ENCODE data around the gene CMSS1.

CMSS1 gene

GRCh38 chr3:100122321-100122720, 304.7 kb downstream of the CMSS1 start:
- TF ChIP-seq CTCF (IDR thresholded peaks at IDR 0.05; ENCODE audit: low read depth, low read length): no peak
- H3K4me3 ChIP-seq (replicated peaks in 1 of 2; ENCODE audit: low read depth in 2 of 2, low read length in 2 of 2): no peak overlapping the region
- no peak for DNase-seq (ENCODE audit: low read depth in 2 of 2)

GRCh38 chr3:100123112-100123511, 305.4 kb downstream of the CMSS1 start:
- H3K4me3 ChIP-seq (replicated peaks in 1 of 2; ENCODE audit: low read depth in 2 of 2, low read length in 2 of 2): no peak overlapping the region
- DNase-seq (ENCODE audit: low read depth in 2 of 2): no peak
- no peak for TF ChIP-seq CTCF (IDR thresholded peaks at IDR 0.05; ENCODE audit: low read depth, low read length)

- no peak overlapping the region for H3K4me3 ChIP-seq (replicated peaks in 1 of 2; ENCODE audit: low read depth in 2 of 2, low read length in 2 of 2)
- DNase-seq (ENCODE audit: low read depth in 2 of 2): no peak
- TF ChIP-seq CTCF (IDR thresholded peaks at IDR 0.05; ENCODE audit: low read depth, low read length): no peak
Measured at GRCh38 chr3:100124201-100124761, 306.6 kb downstream of the CMSS1 start.

- no peak overlapping the region for H3K4me3 ChIP-seq (replicated peaks in 1 of 2; ENCODE audit: low read depth in 2 of 2, low read length in 2 of 2)
- DNase-seq (ENCODE audit: low read depth in 2 of 2): no peak
- no peak for TF ChIP-seq CTCF (IDR thresholded peaks at IDR 0.05; ENCODE audit: low read depth, low read length)
Measured at GRCh38 chr3:100125161-100125938, 307.7 kb downstream of the CMSS1 start.

GRCh38 chr3:100127792-100128191, 310.1 kb downstream of the CMSS1 start:
- TF ChIP-seq CTCF (IDR thresholded peaks at IDR 0.05; ENCODE audit: low read depth, low read length): no peak
- no peak overlapping the region for H3K4me3 ChIP-seq (replicated peaks in 1 of 2; ENCODE audit: low read depth in 2 of 2, low read length in 2 of 2)
- no peak for DNase-seq (ENCODE audit: low read depth in 2 of 2)

GRCh38 chr3:100128565-100128964, 310.9 kb downstream of the CMSS1 start:
- no peak overlapping the region for H3K4me3 ChIP-seq (replicated peaks in 1 of 2; ENCODE audit: low read depth in 2 of 2, low read length in 2 of 2)
- DNase-seq (ENCODE audit: low read depth in 2 of 2): no peak
- no peak for TF ChIP-seq CTCF (IDR thresholded peaks at IDR 0.05; ENCODE audit: low read depth, low read length)
